Measurements from ENCODE around the gene SLC44A5. TPM values are rescaled to one million over a fixed set of nuclear protein-coding genes. Genes with fewer than 3 reads are reported as not detected.

Gene SLC44A5
- polyA plus RNA-seq, 3 donors, result not detected

DNA sequence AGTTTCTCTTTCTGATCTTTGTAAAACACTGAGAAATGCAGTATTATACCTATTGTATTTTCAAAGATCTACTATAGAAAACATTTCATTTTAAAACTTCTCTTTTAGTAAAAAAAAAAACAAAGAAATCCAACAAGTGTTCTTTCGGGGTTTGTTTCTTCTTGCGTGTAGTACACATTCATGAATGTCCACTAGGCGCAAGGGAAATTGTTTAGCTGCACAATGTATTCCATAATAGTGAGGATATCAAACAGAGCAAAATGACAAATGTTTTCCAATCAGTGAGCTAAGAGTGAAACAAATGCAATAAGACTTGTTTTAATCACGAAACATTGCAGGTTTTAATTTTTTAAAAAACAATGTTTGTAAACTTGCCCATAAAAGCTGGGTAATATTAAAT, 408.2 kb downstream of the SLC44A5 start:
- H3K27ac ChIP-seq (ENCODE audit: low read depth in 1 of 2, low read length in 2 of 2), result no peak overlapping the region
- Mint-ChIP-seq H3K4me1 (no peaks in the 10 kb centered on the region), H3K36me3 (no peaks in the 10 kb centered on the region), H3K9me3 (no peaks in the 10 kb centered on the region), H3K27ac (no peak overlapping the region), H3K4me3 (no peak overlapping the region), H3K27me3 (ENCODE audit: low read depth in 3 of 3) (peaks cover 0 to 3% (median 0%) of the 10 kb centered on the region in 3 donors)
- H3K36me3 ChIP-seq (replicated peaks in 1 of 2; ENCODE audit: control insufficient read depth in 1 of 2, insufficient read depth in 2 of 2, low read length in 2 of 2), result no peaks in the 10 kb centered on the region
- no peaks in the 10 kb centered on the region for H3K4me1 ChIP-seq (ENCODE audit: control insufficient read depth in 1 of 2, insufficient read depth in 2 of 2, low read length in 2 of 2)
- TF ChIP-seq, protein P1, sequence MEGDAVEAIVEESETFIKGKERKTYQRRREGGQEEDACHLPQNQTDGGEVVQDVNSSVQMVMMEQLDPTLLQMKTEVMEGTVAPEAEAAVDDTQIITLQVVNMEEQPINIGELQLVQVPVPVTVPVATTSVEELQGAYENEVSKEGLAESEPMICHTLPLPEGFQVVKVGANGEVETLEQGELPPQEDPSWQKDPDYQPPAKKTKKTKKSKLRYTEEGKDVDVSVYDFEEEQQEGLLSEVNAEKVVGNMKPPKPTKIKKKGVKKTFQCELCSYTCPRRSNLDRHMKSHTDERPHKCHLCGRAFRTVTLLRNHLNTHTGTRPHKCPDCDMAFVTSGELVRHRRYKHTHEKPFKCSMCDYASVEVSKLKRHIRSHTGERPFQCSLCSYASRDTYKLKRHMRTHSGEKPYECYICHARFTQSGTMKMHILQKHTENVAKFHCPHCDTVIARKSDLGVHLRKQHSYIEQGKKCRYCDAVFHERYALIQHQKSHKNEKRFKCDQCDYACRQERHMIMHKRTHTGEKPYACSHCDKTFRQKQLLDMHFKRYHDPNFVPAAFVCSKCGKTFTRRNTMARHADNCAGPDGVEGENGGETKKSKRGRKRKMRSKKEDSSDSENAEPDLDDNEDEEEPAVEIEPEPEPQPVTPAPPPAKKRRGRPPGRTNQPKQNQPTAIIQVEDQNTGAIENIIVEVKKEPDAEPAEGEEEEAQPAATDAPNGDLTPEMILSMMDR (IDR thresholded peaks at IDR 0.05), result no peak
- H3K9ac ChIP-seq (ENCODE audit: insufficient read depth, low read length, poor library complexity, severe bottlenecking), result no peak overlapping the region
- H3K9me3 ChIP-seq (replicated peaks in 1 of 2; ENCODE audit: control insufficient read depth in 1 of 2, insufficient read depth in 1 of 2, low read length in 2 of 2), result no peaks in the 10 kb centered on the region
- peaks cover 0 to 2% of the 10 kb centered on the region in 2 donors for H3K27me3 ChIP-seq (ENCODE audit: control insufficient read depth in 2 of 2, insufficient read depth in 2 of 2, low read length in 2 of 2)
- H3K4me3 ChIP-seq (replicated peaks in 1 of 3; ENCODE audit: low read depth in 2 of 3, low read length in 3 of 3), result no peak overlapping the region
- H4K20me1 ChIP-seq (ENCODE audit: insufficient read depth, low read length), result no peaks in the 10 kb centered on the region
- WGBS (ENCODE audit: insufficient coverage), result no CpG with 5 or more reads among the region's 4 CpGs
- no peaks in the 10 kb centered on the region for H3K79me2 ChIP-seq (ENCODE audit: insufficient read depth, low read length)
- H3K4me2 ChIP-seq (replicated peaks; ENCODE audit: extremely low read depth, low read length, poor library complexity, severe bottlenecking), result no peak overlapping the region
- intact Hi-C loops (cut with micrococcal nuclease), result no loop called here
- DNase-seq, result no peak
- H2AFZ ChIP-seq (ENCODE audit: insufficient read depth, low read depth, low read length, poor library complexity, severe bottlenecking), result no peak overlapping the region

DNA sequence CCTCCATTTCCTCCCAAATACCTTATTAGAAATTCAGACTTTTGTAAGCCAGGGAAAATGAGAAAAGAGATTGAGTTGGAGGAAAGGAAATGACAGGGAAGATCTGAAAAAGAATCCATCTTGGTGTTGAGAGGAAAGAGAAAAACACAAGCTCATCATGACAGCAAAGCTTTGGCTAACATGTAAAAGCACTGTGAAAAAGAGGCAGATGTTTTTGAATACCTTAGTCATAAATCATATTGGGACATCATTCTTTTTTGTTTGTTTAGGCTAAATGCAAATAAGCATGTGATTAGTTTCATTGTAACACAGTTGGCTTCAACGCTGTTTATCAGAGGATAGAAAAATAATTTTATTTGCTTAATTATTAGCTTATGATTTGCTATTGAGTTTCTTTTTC, 412.2 kb downstream of the SLC44A5 start:
- H3K36me3 ChIP-seq (replicated peaks in 1 of 2; ENCODE audit: control insufficient read depth in 1 of 2, insufficient read depth in 2 of 2, low read length in 2 of 2), result no peaks in the 10 kb centered on the region
- H3K27me3 Mint-ChIP-seq (ENCODE audit: low read depth in 3 of 3), result peaks cover 0 to 3% (median 2%) of the 10 kb centered on the region in 3 donors
- H3K27me3 ChIP-seq (ENCODE audit: control insufficient read depth in 2 of 2, insufficient read depth in 2 of 2, low read length in 2 of 2), result no peaks in the 10 kb centered on the region
- no peaks in the 10 kb centered on the region for H4K20me1 ChIP-seq (ENCODE audit: insufficient read depth, low read length)
- H3K27ac ChIP-seq (ENCODE audit: low read depth in 1 of 2, low read length in 2 of 2), result no peak overlapping the region
- DNase-seq, result no peak
- H3K36me3 Mint-ChIP-seq, result no peaks in the 10 kb centered on the region
- H3K4me3 ChIP-seq (replicated peaks in 1 of 3; ENCODE audit: low read depth in 2 of 3, low read length in 3 of 3), result no peak overlapping the region
- no peaks in the 10 kb centered on the region for H3K9me3 Mint-ChIP-seq
- H3K4me3 Mint-ChIP-seq, result no peak overlapping the region
- H3K9ac ChIP-seq (ENCODE audit: insufficient read depth, low read length, poor library complexity, severe bottlenecking), result no peak overlapping the region
- TF ChIP-seq, protein P1 (IDR thresholded peaks at IDR 0.05), result no peak
- 100% methylated on average over 1 of the region's 1 CpG for WGBS (ENCODE audit: insufficient coverage)
- no peaks in the 10 kb centered on the region for H3K9me3 ChIP-seq (replicated peaks in 1 of 2; ENCODE audit: control insufficient read depth in 1 of 2, insufficient read depth in 1 of 2, low read length in 2 of 2)
- intact Hi-C loops (cut with micrococcal nuclease), result no loop called here
- no peak overlapping the region for H3K27ac Mint-ChIP-seq
- H3K4me2 ChIP-seq (replicated peaks; ENCODE audit: extremely low read depth, low read length, poor library complexity, severe bottlenecking), result no peak overlapping the region
- no peak overlapping the region for H2AFZ ChIP-seq (ENCODE audit: insufficient read depth, low read depth, low read length, poor library complexity, severe bottlenecking)
- no peaks in the 10 kb centered on the region for H3K4me1 ChIP-seq (ENCODE audit: control insufficient read depth in 1 of 2, insufficient read depth in 2 of 2, low read length in 2 of 2)
- H3K79me2 ChIP-seq (ENCODE audit: insufficient read depth, low read length), result no peaks in the 10 kb centered on the region
- H3K4me1 Mint-ChIP-seq, result no peaks in the 10 kb centered on the region
